Ammon's horn (tissue), 1 donor: ENCODE results near the gene AGFG1.
A peak's percentile ranks its signal among the peaks of the same experiment; 100 is the strongest.

Experiments used
- DNase-seq: peaks from one replicate; pipeline ENCODE4 v3.0.0-alpha.2; 2016; ENCODE audit warnings: low spot score

Gene AGFG1

GRCh38 chr2:227461811-227462461 is 10.0 kb upstream of the AGFG1 start:
- no peak for DNase-seq

GRCh38 chr2:227462462-227462951 is 9.4 kb upstream of the AGFG1 start:
- no peak for DNase-seq

- peak; percentile 15 for DNase-seq
Observed at GRCh38 chr2:227462972-227463931, 8.7 kb upstream of the AGFG1 start.

- DNase-seq, result no peak
Observed at GRCh38 chr2:227464361-227464760, 7.6 kb upstream of the AGFG1 start.

GRCh38 chr2:227464851-227465250 is 7.1 kb upstream of the AGFG1 start:
- no peak for DNase-seq

- no peak for DNase-seq
Observed at GRCh38 chr2:227466887-227467600, 4.9 kb upstream of the AGFG1 start.

- no peak for DNase-seq
Observed at GRCh38 chr2:227471412-227471811, 544 bp upstream of the AGFG1 start.

GRCh38 chr2:227472265-227473121 is 537 bp downstream of the AGFG1 start:
- DNase-seq, result peak; percentile 27

- no peak for DNase-seq
Observed at GRCh38 chr2:227473122-227473461, 1.1 kb downstream of the AGFG1 start.

- no peak for DNase-seq
Observed at GRCh38 chr2:227473806-227474205, 1.9 kb downstream of the AGFG1 start.

GRCh38 chr2:227474410-227474809 is 2.5 kb downstream of the AGFG1 start:
- no peak for DNase-seq

GRCh38 chr2:227477291-227477690 is 5.3 kb downstream of the AGFG1 start:
- DNase-seq, result no peak

- DNase-seq, result peak; percentile 61
Observed at GRCh38 chr2:227479865-227480475, 8.0 kb downstream of the AGFG1 start.

GRCh38 chr2:227480528-227480927 is 8.6 kb downstream of the AGFG1 start:
- no peak for DNase-seq

GRCh38 chr2:227482638-227483340 is 10.8 kb downstream of the AGFG1 start:
- DNase-seq, result no peak

GRCh38 chr2:227485429-227485828 is 13.5 kb downstream of the AGFG1 start:
- no peak for DNase-seq

GRCh38 chr2:227486688-227487087 is 14.7 kb downstream of the AGFG1 start:
- no peak for DNase-seq

GRCh38 chr2:227488045-227488444 is 16.1 kb downstream of the AGFG1 start:
- no peak for DNase-seq

GRCh38 chr2:227491386-227491785 is 19.4 kb downstream of the AGFG1 start:
- DNase-seq, result no peak

- DNase-seq, result no peak
Observed at GRCh38 chr2:227493524-227493923, 21.6 kb downstream of the AGFG1 start.

GRCh38 chr2:227497158-227497557 is 25.2 kb downstream of the AGFG1 start:
- no peak for DNase-seq
